ENCODE data around the gene PPFIBP1. TPM values are rescaled to one million over a fixed set of nuclear protein-coding genes. Genes with fewer than 3 reads are reported as not detected.

The PPFIBP1 gene
- total RNA-seq, 1 experiment from 2014 or later = 88.6 TPM

GRCh38 chr12:27502021-27502435 is 22.0 kb upstream of the PPFIBP1 start:
- intact Hi-C loops (cut with micrococcal nuclease; ENCODE audit: unreplicated experiment) (no loop called here), in situ Hi-C loops (cut with HindIII; ENCODE audit: low pct_unique_long_range_greater_than_20kb, low sequenced_read_pairs) (no loop called here)
- no TSS peak for BruUV-seq (replicated peaks)
- no peak overlapping the region for H3K4me3 ChIP-seq (ENCODE audit: low read depth in 2 of 2, low read length in 2 of 2)
- POLR2A ChIA-PET = interaction anchor here (0.6 kb wide), 1 partner anchor 38 kb away, joined by 3 read pairs; no protein-coding TSS in a partner anchor
- ATAC-seq = no peak
- H3K27me3 ChIP-seq (ENCODE audit: control insufficient read depth, insufficient read depth, low read length) = no peaks in the 10 kb centered on the region
- TF ChIP-seq POLR2AphosphoS5 (IDR thresholded peaks at IDR 0.05; ENCODE audit: low read depth, low read length) (no peak), SIN3A (IDR thresholded peaks at IDR 0.05; ENCODE audit: borderline replicate concordance, insufficient read depth, low read depth, low read length) (no peak), TCF7L2 (IDR thresholded peaks at IDR 0.05; ENCODE audit: low read depth, low read length) (no peak)
- TF ChIP-seq, protein P1, sequence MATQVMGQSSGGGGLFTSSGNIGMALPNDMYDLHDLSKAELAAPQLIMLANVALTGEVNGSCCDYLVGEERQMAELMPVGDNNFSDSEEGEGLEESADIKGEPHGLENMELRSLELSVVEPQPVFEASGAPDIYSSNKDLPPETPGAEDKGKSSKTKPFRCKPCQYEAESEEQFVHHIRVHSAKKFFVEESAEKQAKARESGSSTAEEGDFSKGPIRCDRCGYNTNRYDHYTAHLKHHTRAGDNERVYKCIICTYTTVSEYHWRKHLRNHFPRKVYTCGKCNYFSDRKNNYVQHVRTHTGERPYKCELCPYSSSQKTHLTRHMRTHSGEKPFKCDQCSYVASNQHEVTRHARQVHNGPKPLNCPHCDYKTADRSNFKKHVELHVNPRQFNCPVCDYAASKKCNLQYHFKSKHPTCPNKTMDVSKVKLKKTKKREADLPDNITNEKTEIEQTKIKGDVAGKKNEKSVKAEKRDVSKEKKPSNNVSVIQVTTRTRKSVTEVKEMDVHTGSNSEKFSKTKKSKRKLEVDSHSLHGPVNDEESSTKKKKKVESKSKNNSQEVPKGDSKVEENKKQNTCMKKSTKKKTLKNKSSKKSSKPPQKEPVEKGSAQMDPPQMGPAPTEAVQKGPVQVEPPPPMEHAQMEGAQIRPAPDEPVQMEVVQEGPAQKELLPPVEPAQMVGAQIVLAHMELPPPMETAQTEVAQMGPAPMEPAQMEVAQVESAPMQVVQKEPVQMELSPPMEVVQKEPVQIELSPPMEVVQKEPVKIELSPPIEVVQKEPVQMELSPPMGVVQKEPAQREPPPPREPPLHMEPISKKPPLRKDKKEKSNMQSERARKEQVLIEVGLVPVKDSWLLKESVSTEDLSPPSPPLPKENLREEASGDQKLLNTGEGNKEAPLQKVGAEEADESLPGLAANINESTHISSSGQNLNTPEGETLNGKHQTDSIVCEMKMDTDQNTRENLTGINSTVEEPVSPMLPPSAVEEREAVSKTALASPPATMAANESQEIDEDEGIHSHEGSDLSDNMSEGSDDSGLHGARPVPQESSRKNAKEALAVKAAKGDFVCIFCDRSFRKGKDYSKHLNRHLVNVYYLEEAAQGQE (IDR thresholded peaks at IDR 0.05; ENCODE audit: insufficient read depth in 1 of 2, low read depth in 2 of 2, low read length in 1 of 2) = no peak
- no peaks in the 10 kb centered on the region for H3K4me1 ChIP-seq (ENCODE audit: control insufficient read depth, insufficient read depth, low read length)
- CTCF ChIA-PET = interaction anchor here (0.7 kb wide), 1 partner anchor 54 kb away, joined by 4 read pairs; no protein-coding TSS in a partner anchor
- no peak overlapping the region for H3K27ac ChIP-seq (ENCODE audit: low read length)
- H3K36me3 ChIP-seq (ENCODE audit: control insufficient read depth, insufficient read depth, low read length) = no peaks in the 10 kb centered on the region
- DNase-seq (ENCODE audit: low read depth, low spot score) = no peak
- H3K9me3 ChIP-seq (ENCODE audit: control insufficient read depth, insufficient read depth, low read depth, low read length) = no peaks in the 10 kb centered on the region

DNA sequence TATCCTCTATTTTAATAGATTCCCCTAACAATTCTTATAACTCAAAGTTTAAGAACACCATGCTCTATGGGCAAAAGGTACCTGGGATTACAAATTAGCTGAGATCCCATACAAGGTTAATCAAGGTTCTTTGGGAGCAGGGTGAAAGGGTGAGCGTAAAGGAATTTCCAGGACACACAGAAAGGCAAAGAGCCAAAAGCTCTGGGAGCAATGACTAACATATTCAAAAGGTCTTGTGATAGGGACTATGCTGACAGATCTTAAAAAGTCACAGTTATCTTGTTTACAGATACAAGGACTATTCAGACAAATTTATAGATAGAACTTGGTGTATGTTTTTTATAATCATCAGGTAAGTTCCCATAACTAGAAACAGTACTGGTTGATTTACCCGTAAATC is 19.5 kb upstream of the PPFIBP1 start:
- Histone ChIP-seq H3K27ac (ENCODE audit: low read length) (no peak overlapping the region), H3K4me1 (ENCODE audit: control insufficient read depth, insufficient read depth, low read length) (no peaks in the 10 kb centered on the region), H3K27me3 (ENCODE audit: control insufficient read depth, insufficient read depth, low read length) (no peaks in the 10 kb centered on the region), H3K36me3 (ENCODE audit: control insufficient read depth, insufficient read depth, low read length) (no peaks in the 10 kb centered on the region), H3K4me3 (ENCODE audit: low read depth in 2 of 2, low read length in 2 of 2) (no peak overlapping the region), H3K9me3 (ENCODE audit: control insufficient read depth, insufficient read depth, low read depth, low read length) (no peaks in the 10 kb centered on the region)
- CTCF ChIA-PET = interaction anchor here (0.5 kb wide), 1 partner anchor 13 kb away, joined by 3 read pairs; no protein-coding TSS in a partner anchor
- POLR2A ChIA-PET = no interaction called here
- in situ Hi-C loops (cut with HindIII; ENCODE audit: low pct_unique_long_range_greater_than_20kb, low sequenced_read_pairs) (no loop called here), intact Hi-C loops (cut with micrococcal nuclease; ENCODE audit: unreplicated experiment) (no loop called here)
- no peak for TF ChIP-seq CTCF (IDR thresholded peaks at IDR 0.05)
- no peak for TF ChIP-seq TCF7L2 (IDR thresholded peaks at IDR 0.05; ENCODE audit: low read depth, low read length)
- TF ChIP-seq, protein P1 (IDR thresholded peaks at IDR 0.05; ENCODE audit: insufficient read depth in 1 of 2, low read depth in 2 of 2, low read length in 1 of 2) = no peak
- TF ChIP-seq SIN3A (IDR thresholded peaks at IDR 0.05; ENCODE audit: borderline replicate concordance, insufficient read depth, low read depth, low read length) = no peak
- TF ChIP-seq POLR2AphosphoS5 (IDR thresholded peaks at IDR 0.05; ENCODE audit: low read depth, low read length) = no peak
- no peak for DNase-seq (ENCODE audit: low read depth, low spot score)
- BruUV-seq (replicated peaks) = no TSS peak
- ATAC-seq = no peak
